IMR-90 (cell line): ENCODE results near the gene ZFP36. TPM values are rescaled to one million over a fixed set of nuclear protein-coding genes. Genes with fewer than 3 reads are reported as not detected.

Experiments used
- ATAC-seq: fragments of 200-7000 bp; cut with Tn5 transposase; 2 replicates; pipeline ENCODE4 v1.9.1; 2020; ENCODE audit warnings: low read depth, mild to moderate bottlenecking, moderate library complexity
- BruUV-seq: library from RNA; stranded (reverse); fragments of 400-500 nt; replicated peaks from 2 replicates; lab custom pipeline; 2021; lab: Mats Ljungman, UMichigan
- CTCF ChIA-PET: fragments of 300-600 bp; formaldehyde crosslinking; extraction: SDS; loops from one replicate; lab custom pipeline; 2021; ENCODE audit warnings: antibody characterized with exemption; lab: Yijun Ruan, JAX
- POLR2A ChIA-PET: fragments of 300-600 bp; sonication (Branson Sonifier 250); formaldehyde crosslinking; loops from one replicate; lab custom pipeline; 2022; ENCODE audit warnings: antibody characterized with exemption; ENCODE audit not compliant: unreplicated experiment; lab: Charles Lee
- DNase-seq: peaks from one replicate; pipeline ENCODE4 v3.0.0; 2013
- H2AFZ ChIP-seq: replicated peaks from 2 replicates; pipeline ENCODE3; 2013; ENCODE audit warnings: low read length, mild to moderate bottlenecking; ENCODE audit not compliant: poor library complexity
- H2AK5ac ChIP-seq: 2 replicates; pipeline ENCODE4 v1.6.1; 2013; ENCODE audit warnings: low read depth, low read length, inconsistent platforms
- H2AK9ac ChIP-seq: replicated peaks from 2 replicates; pipeline ENCODE3; 2013; ENCODE audit warnings: mild to moderate bottlenecking, low read depth, low read length, moderate library complexity; ENCODE audit not compliant: poor library complexity
- H2BK120ac ChIP-seq: 2 replicates; pipeline ENCODE4 v1.6.1; 2013; ENCODE audit warnings: low read depth, low read length, inconsistent platforms
- H2BK15ac ChIP-seq: 3 replicates; pipeline ENCODE4 v1.6.1; 2013; ENCODE audit warnings: low read depth, low read length, inconsistent platforms
- H2BK20ac ChIP-seq: 2 replicates; pipeline ENCODE4 v1.6.1; 2013; ENCODE audit warnings: low read depth, mild to moderate bottlenecking, inconsistent platforms, low read length, moderate library complexity
- H2BK5ac ChIP-seq: 2 replicates; pipeline ENCODE4 v1.6.1; 2013; ENCODE audit warnings: mild to moderate bottlenecking, low read depth, low read length, inconsistent platforms; ENCODE audit not compliant: poor library complexity, severe bottlenecking
- H3K14ac ChIP-seq: replicated peaks from 2 replicates; pipeline ENCODE4 v1.6.1; 2013; ENCODE audit warnings: low read depth, low read length, inconsistent platforms
- H3K18ac ChIP-seq: 2 replicates; pipeline ENCODE4 v1.6.1; 2013; ENCODE audit warnings: low read depth, low read length, control low read depth
- H3K23ac ChIP-seq: 2 replicates; pipeline ENCODE4 v1.6.1; 2013; ENCODE audit warnings: low read depth, low read length, inconsistent platforms
- H3K27ac ChIP-seq: 2 replicates; pipeline ENCODE4 v1.5.1; 2013; ENCODE audit warnings: mild to moderate bottlenecking, control low read depth, low read length; ENCODE audit not compliant: insufficient read depth
- H3K27me3 ChIP-seq: 2 replicates; pipeline ENCODE4 v1.6.1; 2013; ENCODE audit warnings: low read length; ENCODE audit not compliant: control insufficient read depth, insufficient read depth
- H3K36me3 ChIP-seq: 2 replicates; pipeline ENCODE4 v1.6.1; 2013; ENCODE audit warnings: low read length, mixed read lengths; ENCODE audit not compliant: control insufficient read depth, insufficient read depth
- H3K4ac ChIP-seq: 2 replicates; pipeline ENCODE4 v1.6.1; 2013; ENCODE audit warnings: low read depth, low read length, inconsistent platforms
- H3K4me1 ChIP-seq: 2 replicates; pipeline ENCODE4 v1.6.1; 2013; ENCODE audit warnings: low read length, mixed read lengths; ENCODE audit not compliant: control insufficient read depth, insufficient read depth
- H3K4me2 ChIP-seq: 2 replicates; pipeline ENCODE4 v1.6.1; 2013; ENCODE audit warnings: low read depth, mild to moderate bottlenecking, control low read depth, low read length, moderate library complexity
- H3K4me3 ChIP-seq: 2 replicates; pipeline ENCODE4 v1.5.1; 2013; ENCODE audit warnings: low read depth, mild to moderate bottlenecking, control low read depth, low read length, moderate library complexity; ENCODE audit not compliant: insufficient read depth
- H3K56ac ChIP-seq: 2 replicates; pipeline ENCODE4 v1.6.1; 2013; ENCODE audit warnings: low read length, inconsistent platforms; ENCODE audit not compliant: insufficient read depth; ENCODE audit errors: extremely low read depth
- H3K79me1 ChIP-seq, 2 experiments: 2 replicates each; pipeline ENCODE4 v1.6.1; 2013; ENCODE audit warnings: low read length in 2 of 2, inconsistent platforms in 1 of 2, low read depth in 1 of 2
- H3K9ac ChIP-seq: 2 replicates; pipeline ENCODE4 v1.6.1; 2013; ENCODE audit warnings: low read depth, low read length, control low read depth
- H3K9me1 ChIP-seq: 2 replicates; pipeline ENCODE4 v1.6.1; 2013; ENCODE audit warnings: low read length, inconsistent platforms; ENCODE audit not compliant: insufficient read depth
- H3K9me3 ChIP-seq: 2 replicates; pipeline ENCODE4 v1.6.1; 2013; ENCODE audit warnings: low read length; ENCODE audit not compliant: control insufficient read depth, insufficient read depth
- H4K20me1 ChIP-seq: 2 replicates; pipeline ENCODE4 v1.6.1; 2013; ENCODE audit warnings: low read length, inconsistent platforms; ENCODE audit not compliant: insufficient read depth
- H4K5ac ChIP-seq: 2 replicates; pipeline ENCODE4 v1.6.1; 2013; ENCODE audit warnings: mild to moderate bottlenecking, low read depth, low read length, control low read depth
- H4K8ac ChIP-seq, 2 experiments: 2 replicates each; pipeline ENCODE4 v1.6.1; 2013; ENCODE audit warnings: low read depth in 2 of 2, low read length in 2 of 2, control low read depth in 1 of 2, inconsistent platforms in 1 of 2
- H4K91ac ChIP-seq: 2 replicates; pipeline ENCODE4 v1.6.1; 2013; ENCODE audit warnings: low read depth, low read length, inconsistent platforms; ENCODE audit not compliant: insufficient read depth
- MAFK ChIP-seq: IDR thresholded peaks from 2 replicates; pipeline ENCODE4 v1.6.1; 2012; ENCODE audit warnings: low read depth, low read length, improper control_type of control experiment
- RAD21 ChIP-seq: IDR thresholded peaks from 2 replicates; pipeline ENCODE4 v1.6.1; 2012; ENCODE audit warnings: low read length, improper control_type of control experiment
- SMC3 ChIP-seq: fragments of 150-350 bp; IDR thresholded peaks from 2 replicates; pipeline ENCODE4 v1.6.1; 2016; ENCODE audit warnings: low read depth, mild to moderate bottlenecking, antibody characterized with exemption, low read length, moderate library complexity
- dilution Hi-C: fragments of 300-500 bp; cut with HindIII; formaldehyde crosslinking; loops from one replicate; pipeline ENCODE4 v1.14.3; 2018; ENCODE audit warnings: low sequenced_read_pairs; ENCODE audit not compliant: unreplicated experiment
- in situ Hi-C: fragments of 300-500 bp; cut with MboI; formaldehyde crosslinking; loops from 3 replicates; pipeline ENCODE4 v1.14.3; 2019; ENCODE audit warnings: low sequenced_read_pairs, inconsistent platforms, mixed read lengths
- intact Hi-C: fragments of 100-400 bp; cut with micrococcal nuclease; formaldehyde crosslinking; loops from 2 replicates; pipeline ENCODE4 v1.10.0; 2022
- polyA plus RNA-seq, 3 experiments: library from polyadenylated mRNA; depleted of rRNA; stranded (reverse); fragments of >200 nt; gene quantifications; 2 replicates each; pipeline ENCODE4 v1.2.3, GENCODE V29; 2012; ENCODE audit warnings: low replicate concordance in 1 of 3
- total RNA-seq: library from RNA; depleted of rRNA; stranded (reverse); fragments of >200 nt; gene quantifications from 2 replicates; pipeline ENCODE4 v1.2.3, GENCODE V29; 2012

ZFP36 gene
- total and polyA plus RNA-seq, 2 of the 4 experiments (the other 2 are of a cell fraction): 1.4 to 45.0 TPM

DNA sequence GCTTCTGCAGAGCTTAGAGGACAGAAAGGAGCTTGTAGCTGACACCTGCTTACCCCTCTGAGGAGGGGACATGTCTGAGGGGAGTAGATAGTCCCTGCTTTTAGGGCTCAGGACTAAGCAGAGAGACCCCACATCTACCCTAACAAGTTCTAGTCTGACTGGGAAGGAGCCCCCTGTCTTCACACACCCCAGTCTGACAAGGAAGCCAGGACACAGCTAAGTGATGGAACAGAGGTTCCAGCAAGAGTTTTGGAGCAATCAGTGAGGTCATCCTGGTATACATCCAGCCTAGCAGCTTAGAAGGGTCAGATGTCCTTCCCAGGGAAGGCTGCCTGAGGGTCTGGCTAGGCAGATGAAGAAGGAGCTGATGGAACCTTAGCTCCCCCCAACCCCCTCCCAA, 30.7 kb upstream of the ZFP36 start:
- Histone ChIP-seq H4K20me1 (peaks cover 9% of the 10 kb centered on the region), H4K91ac (no peak overlapping the region), H3K9me1 (peaks cover 16% of the 10 kb centered on the region), H4K5ac (no peak overlapping the region), H3K4me3 (no peak overlapping the region), H2AFZ (no peak overlapping the region), H4K8ac (no peak overlapping the region), H2BK5ac (no peak overlapping the region), H3K9ac (no peak overlapping the region), H2BK20ac (no peak overlapping the region), H2AK9ac (no peak overlapping the region), H3K4me1 (peaks cover 14% of the 10 kb centered on the region), H3K18ac (no peak overlapping the region), H3K4me2 (no peak overlapping the region), H3K9me3 (no peaks in the 10 kb centered on the region), H3K4ac (no peak overlapping the region), H3K36me3 (peaks cover 67% of the 10 kb centered on the region), H2AK5ac (no peak overlapping the region), H2BK15ac (no peak overlapping the region), H3K56ac (no peak overlapping the region), H2BK120ac (no peak overlapping the region), H3K27me3 (no peaks in the 10 kb centered on the region), H3K79me1 (peaks cover 22 to 39% of the 10 kb centered on the region in 2 experiments), H3K14ac (no peak overlapping the region), H3K27ac (no peak overlapping the region), H3K23ac (no peak overlapping the region)
- dilution Hi-C loops: no loop called here
- DNase-seq (no peak), ATAC-seq (no peak)
- no TSS peak for BruUV-seq
- TF ChIP-seq RAD21 (no peak), MAFK (no peak), SMC3 (no peak)
- CTCF ChIA-PET: no interaction called here
- POLR2A ChIA-PET: no interaction called here
- in situ Hi-C loops: no loop called here
- intact Hi-C loops: no loop called here
